ENCODE measurements around the gene TSC22D1.

DNA sequence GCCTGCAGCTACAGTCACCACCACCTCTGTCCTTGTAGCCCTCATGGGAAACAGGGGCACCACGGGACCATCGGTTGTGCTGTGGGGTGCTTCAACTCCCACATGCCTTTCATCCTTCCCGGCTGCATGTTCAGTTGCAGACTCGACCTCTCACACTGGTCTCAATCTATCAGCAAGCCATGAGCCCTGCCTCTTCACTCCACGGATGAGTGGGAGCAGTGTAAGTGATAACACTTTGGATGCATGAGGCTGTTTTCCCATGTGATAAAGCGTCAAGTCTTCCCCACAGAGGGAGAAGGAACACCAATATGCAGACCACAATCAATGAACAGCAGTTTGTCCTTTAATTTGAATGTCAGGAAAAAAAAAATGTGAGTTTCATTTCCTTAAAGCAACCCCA, 190.3 kb downstream of the TSC22D1 start:
- TF ChIP-seq, protein P1, sequence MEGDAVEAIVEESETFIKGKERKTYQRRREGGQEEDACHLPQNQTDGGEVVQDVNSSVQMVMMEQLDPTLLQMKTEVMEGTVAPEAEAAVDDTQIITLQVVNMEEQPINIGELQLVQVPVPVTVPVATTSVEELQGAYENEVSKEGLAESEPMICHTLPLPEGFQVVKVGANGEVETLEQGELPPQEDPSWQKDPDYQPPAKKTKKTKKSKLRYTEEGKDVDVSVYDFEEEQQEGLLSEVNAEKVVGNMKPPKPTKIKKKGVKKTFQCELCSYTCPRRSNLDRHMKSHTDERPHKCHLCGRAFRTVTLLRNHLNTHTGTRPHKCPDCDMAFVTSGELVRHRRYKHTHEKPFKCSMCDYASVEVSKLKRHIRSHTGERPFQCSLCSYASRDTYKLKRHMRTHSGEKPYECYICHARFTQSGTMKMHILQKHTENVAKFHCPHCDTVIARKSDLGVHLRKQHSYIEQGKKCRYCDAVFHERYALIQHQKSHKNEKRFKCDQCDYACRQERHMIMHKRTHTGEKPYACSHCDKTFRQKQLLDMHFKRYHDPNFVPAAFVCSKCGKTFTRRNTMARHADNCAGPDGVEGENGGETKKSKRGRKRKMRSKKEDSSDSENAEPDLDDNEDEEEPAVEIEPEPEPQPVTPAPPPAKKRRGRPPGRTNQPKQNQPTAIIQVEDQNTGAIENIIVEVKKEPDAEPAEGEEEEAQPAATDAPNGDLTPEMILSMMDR (IDR thresholded peaks at IDR 0.05), result no peak
- TF ChIP-seq EP300 (IDR thresholded peaks at IDR 0.05; ENCODE audit: low read depth) (no peak), POLR2AphosphoS5 (IDR thresholded peaks at IDR 0.05) (no peak)

Measured in transverse colon (tissue), 4 donors.